ENCODE measurements around the gene DRG2. TPM values are rescaled to one million over a fixed set of nuclear protein-coding genes. Genes with fewer than 3 reads are reported as not detected.

DRG2 gene
- total RNA-seq, 2 donors from 2014 or later = 49.9 to 84.3 TPM

DNA sequence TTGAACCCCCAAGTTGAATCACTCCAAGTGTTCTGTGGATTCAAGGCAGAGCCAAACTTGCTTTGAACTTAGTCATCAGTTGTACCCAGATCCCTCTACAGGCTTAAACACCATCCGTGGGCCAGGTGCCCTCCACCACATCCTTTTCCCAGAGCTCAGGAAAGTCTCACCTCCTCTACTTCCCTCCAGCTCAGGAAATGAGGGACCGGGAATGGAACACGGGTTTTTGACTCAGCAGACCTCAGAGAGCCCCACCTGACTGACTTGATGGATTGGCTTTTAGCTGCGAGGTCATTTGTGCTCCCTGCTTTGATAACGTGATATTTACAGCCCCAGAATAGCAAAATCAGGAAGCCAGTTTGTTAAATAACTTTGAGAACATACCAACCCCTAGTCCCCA lies 28.5 kb upstream of the DRG2 start:
- Mint-ChIP-seq H3K27ac (no peak overlapping the region), H3K27me3 (no peaks in the 10 kb centered on the region), H3K36me3 (peaks cover 9% of the 10 kb centered on the region), H3K4me3 (no peak overlapping the region), H3K9me3 (no peaks in the 10 kb centered on the region), H3K4me1 (ENCODE audit: low read depth in 2 of 2) (no peaks in the 10 kb centered on the region)
- ATAC-seq = no peak
- no peak for DNase-seq (ENCODE audit: low spot score)

DNA sequence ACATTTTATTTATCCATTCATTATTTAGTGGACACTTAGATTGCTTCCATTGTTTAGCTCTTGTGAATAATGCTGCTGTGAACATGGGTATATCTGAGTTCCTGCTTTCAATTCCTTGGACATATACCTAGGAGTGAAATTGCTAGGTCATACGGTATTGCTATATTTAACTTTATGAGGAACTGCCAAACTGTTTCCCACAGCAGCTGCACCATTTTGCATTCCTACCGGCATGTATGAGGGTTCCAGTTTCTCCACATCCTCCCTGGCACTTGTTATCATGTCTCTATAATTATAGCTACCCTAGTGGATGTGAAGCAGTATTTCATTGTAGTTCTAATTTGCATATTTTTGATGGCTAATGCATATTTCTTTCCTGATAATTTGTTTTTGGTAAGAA lies 23.7 kb upstream of the DRG2 start:
- no peak for ATAC-seq
- Mint-ChIP-seq H3K36me3 (no peaks in the 10 kb centered on the region), H3K27me3 (no peaks in the 10 kb centered on the region), H3K27ac (no peak overlapping the region), H3K9me3 (no peaks in the 10 kb centered on the region), H3K4me1 (ENCODE audit: low read depth in 2 of 2) (no peaks in the 10 kb centered on the region), H3K4me3 (no peak overlapping the region)
- DNase-seq (ENCODE audit: low spot score) = no peak

DNA sequence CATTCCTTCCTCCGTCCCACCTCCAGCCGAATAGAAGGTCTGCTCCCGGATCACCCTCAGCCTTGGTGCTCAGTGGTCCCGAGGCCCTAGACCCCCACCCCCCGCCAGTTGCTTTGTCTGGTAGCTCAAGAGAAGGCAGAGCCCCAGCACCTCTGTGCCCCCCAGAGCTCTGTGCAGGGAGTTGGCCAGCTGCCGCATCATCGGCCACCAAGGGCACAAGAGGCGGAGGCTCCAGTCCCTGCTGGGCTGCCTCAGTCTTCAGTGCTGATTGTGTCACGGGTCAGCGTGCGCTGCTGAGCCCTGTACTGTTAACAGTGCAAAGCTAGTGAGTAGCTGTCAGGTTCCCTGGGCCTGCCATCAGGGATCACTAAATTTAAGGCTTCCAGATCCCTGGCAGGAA lies 22.2 kb upstream of the DRG2 start:
- Mint-ChIP-seq H3K27ac (no peak overlapping the region), H3K4me1 (ENCODE audit: low read depth in 2 of 2) (no peaks in the 10 kb centered on the region), H3K27me3 (no peaks in the 10 kb centered on the region), H3K36me3 (no peaks in the 10 kb centered on the region), H3K9me3 (no peaks in the 10 kb centered on the region), H3K4me3 (no peak overlapping the region)
- ATAC-seq (no peak), DNase-seq (ENCODE audit: low spot score) (no peak)

DNA sequence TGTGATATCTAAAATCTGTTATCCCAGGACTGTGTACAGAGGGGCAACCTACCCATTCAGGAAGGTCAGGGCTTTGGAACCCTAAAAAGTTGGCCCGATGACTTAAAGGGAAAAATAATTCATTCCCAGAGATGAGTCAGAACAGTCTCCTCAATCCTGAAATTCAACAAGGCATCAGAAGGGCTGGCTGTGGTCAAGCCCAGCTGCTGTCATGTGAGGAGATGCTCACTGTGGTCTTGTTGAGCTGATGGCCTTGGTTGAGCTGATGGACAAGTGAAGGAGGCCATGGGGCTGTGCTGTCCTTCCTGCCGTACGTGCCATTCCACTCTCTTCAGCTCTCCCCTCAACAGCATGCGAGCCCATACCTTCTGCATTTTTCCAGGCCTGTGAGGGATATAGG lies 20.9 kb upstream of the DRG2 start:
- H3K27ac Mint-ChIP-seq = no peak overlapping the region
- DNase-seq (ENCODE audit: low spot score) = no peak
- no peaks in the 10 kb centered on the region for H3K27me3 Mint-ChIP-seq
- H3K4me3 Mint-ChIP-seq = no peak overlapping the region
- H3K4me1 Mint-ChIP-seq (ENCODE audit: low read depth in 2 of 2) = peaks cover 12 to 13% of the 10 kb centered on the region in 2 donors
- no peaks in the 10 kb centered on the region for H3K9me3 Mint-ChIP-seq
- no peak for ATAC-seq
- H3K36me3 Mint-ChIP-seq = no peaks in the 10 kb centered on the region

DNA sequence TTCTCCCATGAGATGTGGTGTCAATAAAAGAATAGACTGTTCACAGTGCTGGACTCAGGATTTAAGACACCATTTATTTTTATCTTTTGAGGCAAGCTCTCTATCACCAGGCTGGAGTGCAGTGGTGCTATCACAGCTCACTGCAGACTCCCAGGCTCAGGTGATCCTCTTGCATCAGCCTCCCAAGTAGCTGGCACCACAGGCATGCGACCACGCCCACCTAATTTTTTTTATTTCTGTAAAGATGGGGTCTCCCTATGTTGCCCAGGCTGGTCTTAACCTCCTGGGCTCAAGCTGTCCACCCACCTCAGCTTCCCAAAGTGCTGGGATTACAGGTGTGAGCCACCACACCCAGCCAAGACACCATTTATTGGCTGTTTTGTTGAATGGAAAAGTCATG lies 18.6 kb upstream of the DRG2 start:
- Mint-ChIP-seq H3K4me1 (ENCODE audit: low read depth in 2 of 2) (peaks cover 13 to 14% of the 10 kb centered on the region in 2 donors), H3K36me3 (no peaks in the 10 kb centered on the region), H3K4me3 (no peak overlapping the region), H3K27ac (no peak overlapping the region), H3K27me3 (no peaks in the 10 kb centered on the region), H3K9me3 (no peaks in the 10 kb centered on the region)
- DNase-seq (ENCODE audit: low spot score) (no peak), ATAC-seq (no peak)

DNA sequence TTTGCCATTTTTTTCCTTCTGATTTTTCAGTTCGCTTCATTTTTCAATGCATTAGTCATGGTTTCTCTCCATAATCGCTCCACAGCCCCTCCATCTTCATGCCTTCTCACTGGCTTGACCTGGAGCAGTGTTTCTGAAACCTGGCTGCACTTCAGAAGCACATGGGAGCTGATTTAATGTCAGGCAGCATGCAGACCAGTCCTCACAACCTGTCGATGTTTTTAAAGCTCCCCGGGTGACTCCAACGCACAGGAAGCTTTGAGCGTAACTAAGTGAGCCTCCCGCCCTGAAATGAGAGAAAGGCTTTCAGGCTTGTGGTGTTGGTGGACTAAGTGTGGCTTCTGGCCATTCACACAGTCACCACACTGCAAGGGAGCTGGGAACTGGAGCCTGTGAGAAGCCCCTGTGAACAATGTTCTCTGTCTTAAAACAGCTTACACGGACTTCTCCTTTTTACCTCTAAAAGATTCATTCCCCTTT lies 16.8 kb upstream of the DRG2 start:
- peak overlapping the region; percentile 18 for H3K4me3 Mint-ChIP-seq
- H3K27ac Mint-ChIP-seq = no peak overlapping the region
- no peaks in the 10 kb centered on the region for H3K9me3 Mint-ChIP-seq
- DNase-seq (ENCODE audit: low spot score) = no peak
- peaks cover 13 to 14% of the 10 kb centered on the region in 2 donors for H3K4me1 Mint-ChIP-seq (ENCODE audit: low read depth in 2 of 2)
- ATAC-seq = peak in 1 of 2 donors; percentile 75
- H3K27me3 Mint-ChIP-seq = peaks cover 1 to 9% of the 10 kb centered on the region in 2 donors
- no peaks in the 10 kb centered on the region for H3K36me3 Mint-ChIP-seq

DNA sequence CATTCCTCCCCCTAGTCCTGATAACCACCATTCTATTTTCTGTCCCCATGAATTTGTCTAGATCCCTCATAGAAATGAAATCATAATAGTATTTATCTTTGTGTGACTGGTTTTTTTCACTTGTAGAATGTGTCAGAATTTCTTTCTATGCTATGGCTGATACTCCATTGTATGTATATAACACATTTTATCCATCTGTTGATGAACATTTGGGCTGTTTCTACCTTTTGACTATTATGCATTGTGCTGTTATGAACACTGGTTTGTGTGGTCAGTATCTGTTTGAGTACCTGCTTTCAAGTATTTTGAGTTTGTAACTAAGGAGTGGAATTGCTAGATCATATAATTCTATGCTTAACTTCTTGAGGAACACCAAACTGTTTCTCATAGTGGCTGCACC lies 16.0 kb upstream of the DRG2 start:
- ATAC-seq = no peak
- no peaks in the 10 kb centered on the region for H3K36me3 Mint-ChIP-seq

DNA sequence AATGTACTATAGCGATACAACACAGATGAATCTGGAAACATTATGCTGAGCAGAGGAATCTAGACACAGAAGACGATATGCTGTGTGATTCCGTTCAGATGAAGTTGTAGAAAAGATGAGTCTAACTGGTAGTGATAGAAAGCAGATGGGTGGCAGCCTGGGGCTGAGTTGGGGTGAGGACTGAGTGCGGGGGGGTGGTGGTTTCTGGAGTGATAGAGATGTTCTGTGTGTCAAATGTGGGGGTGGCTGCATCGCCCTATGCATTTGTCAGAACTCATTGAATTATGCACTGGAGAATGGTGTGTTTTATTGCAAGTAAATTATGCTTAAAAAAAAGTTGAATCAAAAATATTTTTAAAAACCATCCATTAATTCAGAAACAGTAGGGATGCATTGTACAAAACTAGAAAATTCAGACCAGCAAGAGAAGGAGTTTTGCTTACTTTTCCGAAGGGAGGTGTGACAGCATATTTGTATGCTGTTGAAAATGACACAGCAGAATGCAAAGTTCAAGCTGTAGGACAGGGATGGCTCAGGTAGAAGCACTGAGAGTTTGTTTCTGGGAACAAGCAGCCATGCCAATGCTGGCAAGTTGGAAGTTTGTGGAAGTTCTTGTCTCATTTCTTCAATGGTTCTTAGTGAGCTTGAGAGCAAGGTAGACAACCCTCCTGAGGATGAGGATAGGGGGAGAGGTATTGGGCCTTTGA lies 13.0 kb upstream of the DRG2 start:
- Mint-ChIP-seq H3K36me3 (no peaks in the 10 kb centered on the region), H3K9me3 (no peaks in the 10 kb centered on the region), H3K27ac (no peak overlapping the region), H3K27me3 (peaks cover 13% of the 10 kb centered on the region in 2 donors), H3K4me1 (ENCODE audit: low read depth in 2 of 2) (peaks cover 13 to 14% of the 10 kb centered on the region in 2 donors), H3K4me3 (no peak overlapping the region)
- no peak for ATAC-seq
- no peak for DNase-seq (ENCODE audit: low spot score)

More for the DNA sequence above, 16.0 kb upstream of the DRG2 start:
- H3K9me3 Mint-ChIP-seq = no peaks in the 10 kb centered on the region
- H3K4me1 Mint-ChIP-seq (ENCODE audit: low read depth in 2 of 2) = peaks cover 13 to 14% of the 10 kb centered on the region in 2 donors
- no peak for DNase-seq (ENCODE audit: low spot score)
- H3K27ac Mint-ChIP-seq = no peak overlapping the region
- H3K4me3 Mint-ChIP-seq = peak overlapping the region; percentile 18
- H3K27me3 Mint-ChIP-seq = peaks cover 7 to 9% of the 10 kb centered on the region in 2 donors

DNA sequence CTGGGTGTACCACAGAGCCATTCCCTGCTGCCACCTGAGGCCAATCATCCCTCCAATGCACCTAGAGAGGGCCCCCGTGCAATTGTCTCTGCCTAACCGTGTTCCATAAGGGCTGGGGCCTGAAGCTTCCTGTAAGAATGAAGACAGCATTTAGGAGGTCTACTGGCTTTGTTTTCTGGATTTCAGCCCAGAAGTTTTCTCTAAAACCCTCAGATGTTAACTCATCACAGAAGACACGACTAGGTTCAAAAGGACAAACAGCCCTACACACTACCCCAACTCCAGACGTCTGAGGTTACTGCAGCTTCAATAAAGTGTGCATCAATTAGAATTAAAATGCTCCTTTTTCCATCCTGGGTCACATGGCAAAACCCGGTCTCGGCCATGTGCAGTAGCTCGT lies 10.8 kb upstream of the DRG2 start:
- Mint-ChIP-seq H3K4me1 (ENCODE audit: low read depth in 2 of 2) (peaks cover under 1% of the 10 kb centered on the region in 2 donors), H3K27ac (no peak overlapping the region), H3K27me3 (peaks cover 13% of the 10 kb centered on the region in 2 donors), H3K4me3 (no peak overlapping the region), H3K36me3 (no peaks in the 10 kb centered on the region), H3K9me3 (no peaks in the 10 kb centered on the region)
- DNase-seq (ENCODE audit: low spot score) (no peak), ATAC-seq (no peak)

DNA sequence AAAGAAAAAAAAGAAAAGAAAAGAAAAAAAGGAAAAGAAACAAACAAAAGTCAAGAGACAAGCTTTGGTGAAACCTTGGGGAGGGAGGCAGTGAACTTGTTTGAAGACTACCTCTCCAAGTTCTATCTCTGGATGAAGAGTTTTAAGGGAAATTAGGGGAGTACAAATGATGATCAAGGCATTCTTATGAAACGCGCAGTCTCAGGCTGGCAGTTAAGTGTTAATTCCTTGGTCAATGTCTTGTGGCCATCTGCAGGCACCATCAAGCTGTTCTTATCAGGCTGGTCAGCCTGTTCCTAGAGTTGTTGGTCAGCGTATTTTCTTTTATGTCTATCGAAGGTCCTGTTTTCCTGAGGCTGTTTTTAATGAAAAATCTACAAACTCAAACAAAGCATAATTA lies 8.2 kb upstream of the DRG2 start:
- H3K9me3 Mint-ChIP-seq = no peaks in the 10 kb centered on the region
- H3K27me3 Mint-ChIP-seq = peaks cover 11 to 13% of the 10 kb centered on the region in 2 donors
- no peak overlapping the region for H3K4me3 Mint-ChIP-seq
- H3K4me1 Mint-ChIP-seq (ENCODE audit: low read depth in 2 of 2) = no peaks in the 10 kb centered on the region
- no peak for ATAC-seq
- H3K36me3 Mint-ChIP-seq = no peaks in the 10 kb centered on the region
- H3K27ac Mint-ChIP-seq = no peak overlapping the region
- DNase-seq (ENCODE audit: low spot score) = no peak

DNA sequence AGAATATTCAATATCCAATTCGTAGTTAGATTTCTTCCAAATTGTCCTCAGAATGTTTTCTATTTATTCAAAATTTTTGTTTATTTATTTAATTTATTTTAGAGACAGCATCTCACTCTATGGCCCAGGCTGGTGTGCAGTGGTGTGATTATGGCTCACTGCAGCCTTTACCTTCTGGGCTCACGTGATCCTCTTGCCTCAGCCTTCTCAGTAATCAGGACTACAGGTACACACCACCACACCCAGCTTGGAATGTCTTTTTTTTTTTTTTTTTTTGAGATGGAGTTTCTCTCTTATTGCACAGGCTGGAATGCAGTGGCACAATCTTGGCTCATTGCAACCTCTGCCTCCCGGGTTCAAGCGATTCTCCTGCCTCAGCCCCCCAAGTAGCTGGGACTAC lies 3.5 kb upstream of the DRG2 start:
- Mint-ChIP-seq H3K4me1 (ENCODE audit: low read depth in 2 of 2) (peaks cover 15 to 21% of the 10 kb centered on the region in 2 donors), H3K36me3 (no peaks in the 10 kb centered on the region), H3K4me3 (no peak overlapping the region), H3K27me3 (peaks cover 1 to 2% of the 10 kb centered on the region in 2 donors), H3K9me3 (no peaks in the 10 kb centered on the region), H3K27ac (no peak overlapping the region)
- DNase-seq (ENCODE audit: low spot score) (no peak), ATAC-seq (no peak)

DNA sequence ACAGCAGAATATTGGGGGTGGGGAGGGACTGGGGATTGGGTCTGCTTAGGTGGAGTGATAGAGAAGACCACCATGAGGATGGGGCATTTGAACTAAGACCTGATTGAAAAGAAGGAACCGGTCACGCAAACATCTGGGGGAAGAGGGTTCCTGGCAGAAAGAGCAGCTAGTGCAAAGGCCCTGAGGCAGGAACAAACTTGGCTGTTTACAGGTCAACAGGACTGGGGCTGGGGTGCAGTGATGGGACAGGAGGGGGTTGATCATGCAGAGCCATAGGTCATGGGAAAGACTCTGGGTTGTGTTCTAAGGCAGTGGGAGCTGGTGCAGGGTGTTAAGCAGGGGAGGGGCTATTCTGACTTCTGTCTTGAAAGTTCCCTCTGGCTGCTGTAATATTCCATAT lies 1.9 kb downstream of the DRG2 start:
- peaks cover 31 to 34% of the 10 kb centered on the region in 2 donors for H3K4me1 Mint-ChIP-seq (ENCODE audit: low read depth in 2 of 2)
- H3K36me3 Mint-ChIP-seq = peaks cover 6% of the 10 kb centered on the region
- DNase-seq (ENCODE audit: low spot score) = no peak
- H3K4me3 Mint-ChIP-seq = peak overlapping the region; percentile 97
- H3K27ac Mint-ChIP-seq = peak overlapping the region; percentile 96 to 99
- no peaks in the 10 kb centered on the region for H3K9me3 Mint-ChIP-seq
- no peak for ATAC-seq
- no peaks in the 10 kb centered on the region for H3K27me3 Mint-ChIP-seq

DNA sequence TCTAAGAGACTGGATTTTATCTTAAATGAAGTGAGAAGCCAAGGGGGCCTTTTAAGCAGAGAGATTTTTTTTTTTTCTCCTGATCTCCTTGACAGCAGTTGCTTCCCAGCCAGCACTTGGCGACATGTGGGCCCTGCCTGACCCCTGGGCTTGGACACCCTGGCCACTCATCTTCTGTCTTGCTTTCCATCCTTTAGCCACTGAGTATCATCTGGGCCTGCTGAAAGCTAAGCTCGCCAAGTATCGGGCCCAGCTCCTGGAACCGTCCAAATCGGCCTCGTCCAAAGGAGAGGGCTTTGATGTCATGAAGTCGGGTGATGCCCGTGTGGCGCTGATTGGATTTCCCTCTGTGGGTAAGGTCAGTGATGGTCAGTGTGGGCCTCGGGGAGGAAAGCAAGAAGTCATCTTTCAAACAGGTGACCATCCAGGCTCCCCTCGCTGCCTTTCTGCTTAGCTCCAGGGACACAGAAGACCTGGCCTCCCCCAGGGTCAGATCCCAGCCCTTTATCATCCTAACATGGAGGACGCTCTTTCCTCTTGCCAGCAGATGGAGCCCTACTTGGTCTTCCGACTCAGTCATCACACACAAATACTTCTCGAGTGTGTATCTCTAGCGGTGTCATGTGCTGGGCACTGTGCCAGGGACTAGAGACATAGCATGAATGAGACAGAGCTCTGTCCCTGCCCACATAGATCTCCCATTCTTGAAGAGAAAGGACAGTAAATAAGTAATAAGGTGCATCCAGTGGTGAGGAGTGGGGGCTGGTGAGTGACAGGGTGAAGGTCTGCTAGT lies 6.1 kb downstream of the DRG2 start:
- H3K4me3 Mint-ChIP-seq = no peak overlapping the region
- DNase-seq (ENCODE audit: low spot score) (no peak), ATAC-seq (no peak)
- no peaks in the 10 kb centered on the region for H3K9me3 Mint-ChIP-seq
- H3K36me3 Mint-ChIP-seq = peaks cover 13% of the 10 kb centered on the region
- peak overlapping the region in 1 of 2 donors; percentile 19 for H3K27ac Mint-ChIP-seq
- H3K4me1 Mint-ChIP-seq (ENCODE audit: low read depth in 2 of 2) = peaks cover 17 to 24% of the 10 kb centered on the region in 2 donors
- H3K27me3 Mint-ChIP-seq = no peaks in the 10 kb centered on the region

DNA sequence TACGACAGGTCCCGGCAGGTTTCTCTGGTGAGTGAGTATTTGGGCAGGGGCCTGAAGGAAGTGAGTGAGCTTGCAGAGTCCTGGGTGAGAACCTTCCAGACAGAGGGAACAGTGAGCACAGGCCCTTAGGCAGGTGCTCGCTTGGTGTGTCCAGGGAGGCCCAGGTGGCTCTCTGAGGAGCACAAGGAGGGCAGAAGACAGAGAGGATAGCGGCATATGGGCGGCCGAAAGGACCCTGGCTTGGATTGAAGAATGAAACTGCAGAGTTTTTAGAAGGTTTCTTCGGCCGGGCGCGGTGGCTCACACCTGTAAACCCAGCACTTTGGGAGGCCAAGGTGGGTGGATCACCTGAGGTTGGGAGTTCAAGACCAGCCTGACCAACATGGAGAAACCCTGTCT lies 6.7 kb downstream of the DRG2 start:
- DNase-seq (ENCODE audit: low spot score) (no peak), ATAC-seq (no peak)
- Mint-ChIP-seq H3K9me3 (no peaks in the 10 kb centered on the region), H3K4me3 (no peak overlapping the region), H3K4me1 (ENCODE audit: low read depth in 2 of 2) (peaks cover 11 to 22% of the 10 kb centered on the region in 2 donors), H3K36me3 (peaks cover 13% of the 10 kb centered on the region), H3K27me3 (no peaks in the 10 kb centered on the region), H3K27ac (peak overlapping the region in 1 of 2 donors; percentile 19)
